Inflammatory macrophage (primary cell): Measurements from ENCODE around the gene SP1.
"Not testable (repeated sequence)": the region's sequence is repeated elsewhere in the genome, so short reads cannot be mapped to it uniquely, and the experiment has no call there.

Experiments used
- DNase-seq, 2 donors: peaks; one replicate each; pipeline ENCODE4 v3.0.0-alpha.2; 2020 to 2022

SP1 gene

GRCh38 chr12:53361638-53362037 lies 18.3 kb upstream of the SP1 start:
- not testable (repeated sequence) for DNase-seq

GRCh38 chr12:53365245-53365904 lies 14.6 kb upstream of the SP1 start:
- peak; percentile 93 to 95 for DNase-seq

- not testable (repeated sequence) for DNase-seq
Measured at GRCh38 chr12:53373554-53374133, 6.3 kb upstream of the SP1 start.

- not testable (repeated sequence) for DNase-seq
Measured at GRCh38 chr12:53374277-53374676, 5.7 kb upstream of the SP1 start.

GRCh38 chr12:53376747-53377146 lies 3.2 kb upstream of the SP1 start:
- no peak for DNase-seq

- no peak for DNase-seq
Measured at GRCh38 chr12:53378222-53378621, 1.8 kb upstream of the SP1 start.

GRCh38 chr12:53378724-53379388 lies 1.1 kb upstream of the SP1 start:
- DNase-seq = peak in 1 of 2 donors; percentile 7

GRCh38 chr12:53379389-53380103 lies 430 bp upstream of the SP1 start:
- DNase-seq = peak; percentile 100

GRCh38 chr12:53380794-53381730 lies 1.1 kb downstream of the SP1 start:
- peak; percentile 57 to 68 for DNase-seq

GRCh38 chr12:53381731-53382630 lies 2.0 kb downstream of the SP1 start:
- DNase-seq = peak; percentile 86

- no peak for DNase-seq
Measured at GRCh38 chr12:53383258-53383657, 3.3 kb downstream of the SP1 start.

- not testable (repeated sequence) for DNase-seq
Measured at GRCh38 chr12:53386381-53386780, 6.4 kb downstream of the SP1 start.

- no peak for DNase-seq
Measured at GRCh38 chr12:53388932-53389331, 9.0 kb downstream of the SP1 start.

GRCh38 chr12:53389702-53390101 lies 9.7 kb downstream of the SP1 start:
- no peak for DNase-seq

GRCh38 chr12:53391724-53392123 lies 11.7 kb downstream of the SP1 start:
- DNase-seq = no peak

- no peak for DNase-seq
Measured at GRCh38 chr12:53399896-53400295, 19.9 kb downstream of the SP1 start.

GRCh38 chr12:53402351-53402750 lies 22.4 kb downstream of the SP1 start:
- not testable (repeated sequence) for DNase-seq

- DNase-seq = no peak
Measured at GRCh38 chr12:53402871-53403270, 22.9 kb downstream of the SP1 start.

- no peak for DNase-seq
Measured at GRCh38 chr12:53410951-53411350, 31.0 kb downstream of the SP1 start.

GRCh38 chr12:53413485-53414204 lies 33.7 kb downstream of the SP1 start:
- DNase-seq = no peak
